SU-DHL-6 (cell line): Measurements from ENCODE around the gene DNAJC18.

ENCODE experiments used
- EZH2phosphoT487 ChIP-seq: fragments of 200-600 bp; sonication (generic), shearing (Covaris generic); conservative IDR thresholded peaks from 2 replicates; pipeline ENCODE4 v1.6.1; 2018; ENCODE audit warnings: mild to moderate bottlenecking, antibody characterized with exemption, low read length, moderate library complexity, mixed read lengths
- TF ChIP-seq, protein P1 (sequence below): fragments of 200-600 bp; sonication (generic); IDR thresholded peaks from one replicate; pipeline ENCODE4 v1.5.1; 2017; ENCODE audit warnings: antibody characterized with exemption, mild to moderate bottlenecking, low read length, moderate library complexity; ENCODE audit not compliant: insufficient read depth, poor library complexity, severe bottlenecking

DNA sequence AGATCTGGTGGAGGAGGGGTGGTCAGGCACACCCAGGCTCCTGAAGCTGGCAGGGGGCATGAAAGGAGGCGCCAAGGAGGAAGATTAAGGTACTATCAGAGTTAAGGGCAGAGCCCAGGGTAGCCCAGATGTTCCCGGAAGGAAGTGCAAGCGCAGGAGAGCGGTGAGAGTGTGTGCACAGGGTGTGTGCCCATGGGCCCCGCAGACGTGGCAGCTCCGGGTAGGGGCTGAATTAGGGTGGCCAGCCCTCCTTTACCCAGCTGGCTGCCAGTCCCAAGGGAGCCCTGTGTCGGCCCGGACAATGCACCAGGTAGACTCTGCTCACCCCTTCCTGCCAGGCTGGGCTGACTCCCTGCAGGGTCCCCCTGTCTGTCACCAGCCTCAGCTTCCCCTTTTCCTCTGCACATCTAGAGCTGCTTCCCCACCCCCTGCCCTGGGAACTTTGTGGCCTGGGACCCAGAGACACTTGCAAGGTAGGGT is 31.5 kb upstream of the DNAJC18 start, which contains the start of gene SMIM33:
- TF ChIP-seq, protein P1, sequence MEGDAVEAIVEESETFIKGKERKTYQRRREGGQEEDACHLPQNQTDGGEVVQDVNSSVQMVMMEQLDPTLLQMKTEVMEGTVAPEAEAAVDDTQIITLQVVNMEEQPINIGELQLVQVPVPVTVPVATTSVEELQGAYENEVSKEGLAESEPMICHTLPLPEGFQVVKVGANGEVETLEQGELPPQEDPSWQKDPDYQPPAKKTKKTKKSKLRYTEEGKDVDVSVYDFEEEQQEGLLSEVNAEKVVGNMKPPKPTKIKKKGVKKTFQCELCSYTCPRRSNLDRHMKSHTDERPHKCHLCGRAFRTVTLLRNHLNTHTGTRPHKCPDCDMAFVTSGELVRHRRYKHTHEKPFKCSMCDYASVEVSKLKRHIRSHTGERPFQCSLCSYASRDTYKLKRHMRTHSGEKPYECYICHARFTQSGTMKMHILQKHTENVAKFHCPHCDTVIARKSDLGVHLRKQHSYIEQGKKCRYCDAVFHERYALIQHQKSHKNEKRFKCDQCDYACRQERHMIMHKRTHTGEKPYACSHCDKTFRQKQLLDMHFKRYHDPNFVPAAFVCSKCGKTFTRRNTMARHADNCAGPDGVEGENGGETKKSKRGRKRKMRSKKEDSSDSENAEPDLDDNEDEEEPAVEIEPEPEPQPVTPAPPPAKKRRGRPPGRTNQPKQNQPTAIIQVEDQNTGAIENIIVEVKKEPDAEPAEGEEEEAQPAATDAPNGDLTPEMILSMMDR, result no peak
- TF ChIP-seq EZH2phosphoT487, result no peak
